Neutrophil (primary cell): ENCODE results near the gene MPZL1.
A peak's percentile ranks its signal among the peaks of the same experiment; 100 is the strongest.
"Not testable (repeated sequence)": the region's sequence is repeated elsewhere in the genome, so short reads cannot be mapped to it uniquely, and the experiment has no call there.

Source experiments
- H3K27ac ChIP-seq: fragments of 200-600 bp; sonication (generic); 2 replicates; pipeline ENCODE4 v1.5.1; 2016; ENCODE audit warnings: mild to moderate bottlenecking, moderate library complexity
- H3K27me3 ChIP-seq: fragments of 200-600 bp; sonication (generic); 2 replicates; pipeline ENCODE4 v1.6.0; 2016; ENCODE audit warnings: mild to moderate bottlenecking
- H3K36me3 ChIP-seq: fragments of 200-600 bp; sonication (generic); 2 replicates; pipeline ENCODE4 v1.5.1; 2017
- H3K4me1 ChIP-seq, 2 experiments: fragments of 200-600 bp in 1 of 2; sonication (generic) in 1 of 2; 1 replicate in 1 of 2; 2 replicates in 1 of 2; pipeline versions ENCODE4 v1.5.1 to v1.6.1; 2013 to 2016; ENCODE audit warnings: low read depth in 1 of 2, low read length in 1 of 2, mild to moderate bottlenecking in 1 of 2, moderate library complexity in 1 of 2; ENCODE audit not compliant: control insufficient read depth in 1 of 2, insufficient read depth in 1 of 2
- H3K4me3 ChIP-seq, 2 experiments: fragments of 200-600 bp in 1 of 2; sonication (generic) in 1 of 2; 1 replicate in 1 of 2; 2 replicates in 1 of 2; pipeline ENCODE4 v1.5.1; 2013 to 2016; ENCODE audit warnings: low read depth in 1 of 2, low read length in 1 of 2, mild to moderate bottlenecking in 1 of 2, moderate library complexity in 1 of 2
- H3K9me3 ChIP-seq: fragments of 200-600 bp; sonication (generic); 2 replicates; pipeline ENCODE4 v1.5.1; 2016
- CTCF ChIP-seq: fragments of 200-600 bp; sonication (generic); IDR thresholded peaks from 2 replicates; pipeline ENCODE4 v1.5.1; 2016; ENCODE audit warnings: antibody characterized with exemption

The MPZL1 gene

GRCh38 chr1:167737169-167737568 lies 15.4 kb downstream of the MPZL1 start:
- Histone ChIP-seq H3K4me1 (no peaks in the 10 kb centered on the region), H3K9me3 (no peaks in the 10 kb centered on the region), H3K27me3 (no peaks in the 10 kb centered on the region), H3K27ac (peak overlapping the region; percentile 30), H3K4me3 (no peak overlapping the region), H3K36me3 (no peaks in the 10 kb centered on the region)
- TF ChIP-seq CTCF = no peak

- H3K27ac ChIP-seq = no peak overlapping the region
- no peaks in the 10 kb centered on the region for H3K36me3 ChIP-seq
- no peaks in the 10 kb centered on the region for H3K27me3 ChIP-seq
- no peaks in the 10 kb centered on the region for H3K4me1 ChIP-seq
- TF ChIP-seq CTCF = no peak
- no peak overlapping the region for H3K4me3 ChIP-seq
- H3K9me3 ChIP-seq = no peaks in the 10 kb centered on the region
Observed at GRCh38 chr1:167738158-167738557, 16.4 kb downstream of the MPZL1 start.

DNA sequence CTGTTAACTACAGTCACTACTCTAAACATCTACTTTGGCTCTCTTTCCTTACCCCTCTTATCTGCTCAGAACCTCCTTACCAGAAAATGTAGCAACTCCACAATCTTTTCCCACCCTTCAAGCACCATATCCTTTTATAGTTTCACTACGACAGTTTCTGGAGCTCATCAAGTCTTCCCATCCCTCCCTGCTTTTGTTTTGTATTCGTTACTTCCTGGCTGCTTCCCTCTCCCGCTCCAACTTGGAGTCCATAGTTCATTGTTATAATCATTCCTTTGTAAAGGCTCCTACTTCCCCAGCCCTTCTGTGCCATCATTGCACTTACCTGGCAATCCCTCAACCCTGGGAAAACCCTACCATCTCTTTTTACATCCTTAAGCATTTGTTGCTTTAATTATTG lies 18.0 kb downstream of the MPZL1 start:
- H3K9me3 ChIP-seq = no peaks in the 10 kb centered on the region
- no peak for TF ChIP-seq CTCF
- H3K27me3 ChIP-seq = no peaks in the 10 kb centered on the region
- H3K27ac ChIP-seq = no peak overlapping the region
- H3K4me1 ChIP-seq = no peaks in the 10 kb centered on the region
- no peak overlapping the region for H3K4me3 ChIP-seq
- H3K36me3 ChIP-seq = no peaks in the 10 kb centered on the region

- not testable (repeated sequence) for H3K27ac ChIP-seq, H3K4me3 ChIP-seq, H3K27me3 ChIP-seq, H3K9me3 ChIP-seq, H3K36me3 ChIP-seq, H3K4me1 ChIP-seq
Observed at GRCh38 chr1:167741103-167741502, 19.3 kb downstream of the MPZL1 start.

- H3K36me3 ChIP-seq, H3K27ac ChIP-seq, H3K9me3 ChIP-seq, H3K4me1 ChIP-seq, H3K27me3 ChIP-seq, H3K4me3 ChIP-seq: not testable (repeated sequence)
Observed at GRCh38 chr1:167742392-167743057, 20.7 kb downstream of the MPZL1 start.

DNA sequence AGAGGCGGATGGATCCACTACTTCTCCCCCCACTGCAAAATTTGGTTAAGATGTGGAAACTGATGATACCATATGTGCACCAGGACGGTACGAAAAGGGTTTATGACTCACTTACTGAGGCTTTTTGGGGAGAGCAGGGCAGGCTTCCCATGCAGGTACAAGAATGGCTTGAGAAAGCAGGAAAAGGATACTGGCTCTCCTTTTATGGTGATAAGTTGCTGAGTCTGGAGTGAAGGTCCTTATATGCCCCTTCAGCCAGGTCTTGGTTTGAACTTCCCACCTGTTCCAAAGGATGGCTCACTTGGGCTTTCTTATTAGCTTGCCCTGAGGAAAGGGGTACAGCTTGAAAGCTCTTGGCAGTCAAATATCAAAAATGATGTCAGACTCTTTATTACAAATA lies 23.1 kb downstream of the MPZL1 start:
- H3K4me1 ChIP-seq = no peaks in the 10 kb centered on the region
- H3K27me3 ChIP-seq = no peaks in the 10 kb centered on the region

More for the DNA sequence above, 23.1 kb downstream of the MPZL1 start:
- H3K27ac ChIP-seq = no peak overlapping the region
- H3K4me3 ChIP-seq = no peak overlapping the region
- H3K9me3 ChIP-seq = no peaks in the 10 kb centered on the region
- no peaks in the 10 kb centered on the region for H3K36me3 ChIP-seq
- no peak for TF ChIP-seq CTCF
